Measurements from ENCODE around the gene MACF1. TPM values are rescaled to one million over a fixed set of nuclear protein-coding genes. Genes with fewer than 3 reads are reported as not detected.

MACF1 gene
- total and polyA plus RNA-seq, 12 donors = 85.3 to 379 (median 305) TPM

- WGBS, 2 donors = 77 to 82% methylated on average over 3 of the region's 3 CpGs
Observed at GRCh38 chr1:39469150-39469549, 264.7 kb downstream of the MACF1 start.

DNA sequence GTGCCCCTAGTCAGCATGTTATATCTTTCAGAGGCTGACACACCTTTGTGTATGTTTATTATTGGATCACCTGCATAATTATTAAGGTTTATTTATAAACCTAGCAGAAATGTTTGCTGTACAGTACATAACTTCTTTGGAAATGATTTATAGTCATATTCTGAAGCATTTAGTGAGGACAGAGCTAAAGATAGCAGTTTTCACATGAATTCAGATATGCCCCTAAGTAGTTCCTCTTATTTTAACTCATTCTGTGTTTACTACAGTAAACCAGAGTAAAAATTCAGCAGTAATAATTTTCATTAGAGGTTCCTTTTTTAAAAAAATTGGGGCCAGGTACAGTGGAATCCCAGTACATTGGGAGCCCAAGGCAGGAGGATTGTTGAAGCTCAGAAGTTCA is 265.5 kb downstream of the MACF1 start:
- H3K4me3 ChIP-seq = no peak overlapping the region
- H3K27me3 ChIP-seq = no peaks in the 10 kb centered on the region
- ATAC-seq = no peak
- no peaks in the 10 kb centered on the region for H3K9me3 ChIP-seq
- intact Hi-C loops (cut with DNase I) = no loop called here
- H3K36me3 ChIP-seq = peaks cover 0 to 100% (median 63%) of the 10 kb centered on the region in 9 donors
- no peak overlapping the region for H3K27ac ChIP-seq
- TF ChIP-seq, protein P1, sequence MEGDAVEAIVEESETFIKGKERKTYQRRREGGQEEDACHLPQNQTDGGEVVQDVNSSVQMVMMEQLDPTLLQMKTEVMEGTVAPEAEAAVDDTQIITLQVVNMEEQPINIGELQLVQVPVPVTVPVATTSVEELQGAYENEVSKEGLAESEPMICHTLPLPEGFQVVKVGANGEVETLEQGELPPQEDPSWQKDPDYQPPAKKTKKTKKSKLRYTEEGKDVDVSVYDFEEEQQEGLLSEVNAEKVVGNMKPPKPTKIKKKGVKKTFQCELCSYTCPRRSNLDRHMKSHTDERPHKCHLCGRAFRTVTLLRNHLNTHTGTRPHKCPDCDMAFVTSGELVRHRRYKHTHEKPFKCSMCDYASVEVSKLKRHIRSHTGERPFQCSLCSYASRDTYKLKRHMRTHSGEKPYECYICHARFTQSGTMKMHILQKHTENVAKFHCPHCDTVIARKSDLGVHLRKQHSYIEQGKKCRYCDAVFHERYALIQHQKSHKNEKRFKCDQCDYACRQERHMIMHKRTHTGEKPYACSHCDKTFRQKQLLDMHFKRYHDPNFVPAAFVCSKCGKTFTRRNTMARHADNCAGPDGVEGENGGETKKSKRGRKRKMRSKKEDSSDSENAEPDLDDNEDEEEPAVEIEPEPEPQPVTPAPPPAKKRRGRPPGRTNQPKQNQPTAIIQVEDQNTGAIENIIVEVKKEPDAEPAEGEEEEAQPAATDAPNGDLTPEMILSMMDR (IDR thresholded peaks at IDR 0.05) = no peak
- DNase-seq = no peak
- peaks cover 0 to 22% (median under 1%) of the 10 kb centered on the region in 9 donors for H3K4me1 ChIP-seq

More at GRCh38 chr1:39469150-39469549, 264.7 kb downstream of the MACF1 start:
- H3K27me3 ChIP-seq = no peaks in the 10 kb centered on the region
- no peak overlapping the region for H3K27ac ChIP-seq
- H3K36me3 ChIP-seq = peaks cover 0 to 100% (median 66%) of the 10 kb centered on the region in 9 donors
- TF ChIP-seq, protein P1 (IDR thresholded peaks at IDR 0.05) = no peak
- peaks cover 0 to 13% (median 0%) of the 10 kb centered on the region in 9 donors for H3K4me1 ChIP-seq
- ATAC-seq = peak in 1 of 8 donors; percentile 55
- no peaks in the 10 kb centered on the region for H3K9me3 ChIP-seq
- DNase-seq = no peak
- intact Hi-C loops (cut with DNase I) = no loop called here
- no peak overlapping the region for H3K4me3 ChIP-seq

DNA sequence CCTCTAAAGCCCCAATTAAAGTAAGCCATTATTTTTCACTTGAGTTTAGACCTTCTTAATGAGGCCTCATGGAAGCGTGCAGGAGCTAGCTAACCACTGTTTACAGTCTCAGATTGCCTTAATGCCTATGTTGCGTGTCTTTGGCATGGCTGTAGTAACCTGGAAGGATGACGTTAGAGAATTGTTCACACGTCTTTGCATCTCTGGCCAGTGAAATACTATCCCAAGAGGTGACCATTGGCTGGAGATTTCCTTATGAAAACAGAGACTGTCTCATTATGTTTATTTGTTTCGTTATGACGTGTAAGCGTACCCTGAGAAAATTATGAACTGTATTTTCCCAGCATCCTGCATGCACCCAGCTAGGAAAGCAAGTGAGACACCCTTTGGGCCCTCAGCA is 268.3 kb downstream of the MACF1 start:
- H3K27me3 ChIP-seq = no peaks in the 10 kb centered on the region
- no peak for DNase-seq
- H3K4me3 ChIP-seq = no peak overlapping the region
- H3K36me3 ChIP-seq = peaks cover 0 to 98% (median 47%) of the 10 kb centered on the region in 9 donors
- H3K27ac ChIP-seq = no peak overlapping the region
- WGBS, 2 donors = 93 to 95% methylated on average over 7 of the region's 7 CpGs
- TF ChIP-seq, protein P1 (IDR thresholded peaks at IDR 0.05) = no peak
- intact Hi-C loops (cut with DNase I) = no loop called here
- H3K9me3 ChIP-seq = no peaks in the 10 kb centered on the region
- H3K4me1 ChIP-seq = peaks cover 0 to 15% (median 2%) of the 10 kb centered on the region in 9 donors
- ATAC-seq = no peak

DNA sequence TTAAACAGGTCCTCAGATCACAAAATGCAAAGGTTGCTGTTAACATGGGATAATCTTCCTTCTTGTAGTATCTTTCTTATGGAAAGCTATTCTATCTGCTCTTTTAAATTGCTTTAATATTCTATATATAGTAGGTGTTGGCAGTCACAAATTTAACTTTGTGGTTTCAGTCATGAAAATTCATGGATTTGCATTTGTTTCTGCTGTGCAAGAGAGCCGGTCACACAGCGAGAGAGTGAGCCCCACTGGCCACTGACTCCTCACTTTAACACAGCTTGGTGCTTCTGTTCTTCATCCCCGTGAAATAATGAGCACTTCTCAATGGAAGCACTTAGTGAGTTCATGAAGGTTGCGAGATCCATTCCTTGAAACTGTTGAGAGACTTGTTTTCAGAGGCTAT is 268.8 kb downstream of the MACF1 start:
- ATAC-seq (no peak), DNase-seq (no peak)
- Histone ChIP-seq H3K9me3 (no peaks in the 10 kb centered on the region), H3K27me3 (no peaks in the 10 kb centered on the region), H3K4me1 (peaks cover 0 to 15% (median 3%) of the 10 kb centered on the region in 9 donors), H3K4me3 (no peak overlapping the region), H3K36me3 (peaks cover 0 to 97% (median 46%) of the 10 kb centered on the region in 9 donors), H3K27ac (no peak overlapping the region)
- intact Hi-C loops (cut with DNase I) = no loop called here
- 94 to 98% methylated on average over 4 of the region's 4 CpGs for WGBS, 2 donors
- TF ChIP-seq, protein P1 (IDR thresholded peaks at IDR 0.05) = no peak

All from heart right ventricle (tissue), 16 donors.